ENCODE results near the gene POMT2.
A peak's percentile ranks its signal among the peaks of the same experiment; 100 is the strongest.

The POMT2 gene

GRCh38 chr14:77246784-77247183, 73.9 kb downstream of the POMT2 start:
- no peaks in the 10 kb centered on the region for H3K27me3 ChIP-seq (ENCODE audit: control insufficient read depth, low read length)
- H3K9me2 ChIP-seq (replicated peaks; ENCODE audit: control insufficient read depth, low read length), result no peaks in the 10 kb centered on the region
- H3K36me3 ChIP-seq (ENCODE audit: control insufficient read depth, low read length), result peaks cover 8% of the 10 kb centered on the region
- H4K20me1 ChIP-seq (ENCODE audit: control insufficient read depth, insufficient read depth, low read depth, low read length), result no peaks in the 10 kb centered on the region
- H3K9me3 ChIP-seq (ENCODE audit: control insufficient read depth, insufficient read depth, low read length), result no peaks in the 10 kb centered on the region
- no peak overlapping the region for H3K27ac ChIP-seq (ENCODE audit: low read depth, low read length)
- H3K4me3 ChIP-seq (ENCODE audit: low read length), result no peak overlapping the region
- H3F3A ChIP-seq (ENCODE audit: control insufficient read depth, insufficient read depth), result peaks cover 15% of the 10 kb centered on the region
- no peaks in the 10 kb centered on the region for H3K79me2 ChIP-seq (ENCODE audit: control insufficient read depth, low read length)
- no peak overlapping the region for H3K4me2 ChIP-seq (ENCODE audit: low read length)
- TF ChIP-seq EZH2phosphoT487 (IDR thresholded peaks at IDR 0.05; ENCODE audit: borderline replicate concordance, low read length), result no peak
- no peak for TF ChIP-seq CTCF (IDR thresholded peaks at IDR 0.05; ENCODE audit: low read depth, low read length, poor library complexity, severe bottlenecking)
- peaks cover 36% of the 10 kb centered on the region for H3K4me1 ChIP-seq (ENCODE audit: control insufficient read depth, low read length)

GRCh38 chr14:77245820-77246219, 74.9 kb downstream of the POMT2 start:
- H3K4me1 ChIP-seq (ENCODE audit: control insufficient read depth, low read length), result peaks cover 45% of the 10 kb centered on the region

GRCh38 chr14:77243853-77244252, 76.8 kb downstream of the POMT2 start:
- Histone ChIP-seq H3K27ac (ENCODE audit: low read depth, low read length) (peak overlapping the region; percentile 92), H4K20me1 (ENCODE audit: control insufficient read depth, insufficient read depth, low read depth, low read length) (no peaks in the 10 kb centered on the region), H3K9me2 (replicated peaks; ENCODE audit: control insufficient read depth, low read length) (no peaks in the 10 kb centered on the region), H3K79me2 (ENCODE audit: control insufficient read depth, low read length) (no peaks in the 10 kb centered on the region), H3K36me3 (ENCODE audit: control insufficient read depth, low read length) (peaks cover 8% of the 10 kb centered on the region), H3K4me3 (ENCODE audit: low read length) (peak overlapping the region; percentile 51), H3K9me3 (ENCODE audit: control insufficient read depth, insufficient read depth, low read length) (no peaks in the 10 kb centered on the region), H3K4me1 (ENCODE audit: control insufficient read depth, low read length) (peaks cover 59% of the 10 kb centered on the region), H3K4me2 (ENCODE audit: low read length) (peak overlapping the region; percentile 67), H3K27me3 (ENCODE audit: control insufficient read depth, low read length) (no peaks in the 10 kb centered on the region), H3F3A (ENCODE audit: control insufficient read depth, insufficient read depth) (peaks cover 15% of the 10 kb centered on the region)
- TF ChIP-seq EZH2phosphoT487 (IDR thresholded peaks at IDR 0.05; ENCODE audit: borderline replicate concordance, low read length) (no peak), CTCF (IDR thresholded peaks at IDR 0.05; ENCODE audit: low read depth, low read length, poor library complexity, severe bottlenecking) (no peak)

More at GRCh38 chr14:77245820-77246219, 74.9 kb downstream of the POMT2 start:
- H3F3A ChIP-seq (ENCODE audit: control insufficient read depth, insufficient read depth), result peaks cover 15% of the 10 kb centered on the region
- H3K9me3 ChIP-seq (ENCODE audit: control insufficient read depth, insufficient read depth, low read length), result no peaks in the 10 kb centered on the region
- H3K27ac ChIP-seq (ENCODE audit: low read depth, low read length), result no peak overlapping the region
- H3K9me2 ChIP-seq (replicated peaks; ENCODE audit: control insufficient read depth, low read length), result no peaks in the 10 kb centered on the region
- H3K79me2 ChIP-seq (ENCODE audit: control insufficient read depth, low read length), result no peaks in the 10 kb centered on the region
- no peak overlapping the region for H3K4me3 ChIP-seq (ENCODE audit: low read length)
- no peaks in the 10 kb centered on the region for H4K20me1 ChIP-seq (ENCODE audit: control insufficient read depth, insufficient read depth, low read depth, low read length)
- TF ChIP-seq CTCF (IDR thresholded peaks at IDR 0.05; ENCODE audit: low read depth, low read length, poor library complexity, severe bottlenecking), result peak; percentile 44
- no peak for TF ChIP-seq EZH2phosphoT487 (IDR thresholded peaks at IDR 0.05; ENCODE audit: borderline replicate concordance, low read length)
- H3K36me3 ChIP-seq (ENCODE audit: control insufficient read depth, low read length), result peaks cover 8% of the 10 kb centered on the region
- no peaks in the 10 kb centered on the region for H3K27me3 ChIP-seq (ENCODE audit: control insufficient read depth, low read length)
- H3K4me2 ChIP-seq (ENCODE audit: low read length), result no peak overlapping the region
